CD4-positive, alpha-beta memory T cell (primary cell): Measurements from ENCODE around the gene KCNAB2. TPM values are rescaled to one million over a fixed set of nuclear protein-coding genes. Genes with fewer than 3 reads are reported as not detected.

Source experiments
- CTCF ChIA-PET: fragments of 350-600 bp; sonication (Branson Sonifier 250); formaldehyde crosslinking; loops from one replicate; lab custom pipeline; 2021; ENCODE audit warnings: inconsistent platforms; ENCODE audit not compliant: partially characterized antibody; lab: Charles Lee
- POLR2A ChIA-PET: fragments of 350-600 bp; sonication (Branson Sonifier 250); formaldehyde crosslinking; loops from one replicate; lab custom pipeline; 2021; ENCODE audit not compliant: partially characterized antibody; lab: Charles Lee
- DNase-seq, 5 donors: peaks; one replicate each; pipeline versions ENCODE4 v3.0.0 to v3.0.0-alpha.2; 2020 to 2022; ENCODE audit warnings: mixed read lengths in 1 of 5
- H3K27ac ChIP-seq: one replicate; pipeline ENCODE4 v1.7.0; 2013; ENCODE audit warnings: low read depth, low read length
- H3K27me3 ChIP-seq: 2 replicates; pipeline ENCODE4 v1.7.0; 2013; ENCODE audit warnings: mild to moderate bottlenecking, low read length, moderate library complexity; ENCODE audit not compliant: insufficient read depth
- H3K36me3 ChIP-seq: 2 replicates; pipeline ENCODE4 v1.7.0; 2013; ENCODE audit warnings: mild to moderate bottlenecking, low read length, moderate library complexity; ENCODE audit not compliant: insufficient read depth
- H3K4me1 ChIP-seq: 2 replicates; pipeline ENCODE4 v1.7.0; 2013; ENCODE audit warnings: mild to moderate bottlenecking, low read length, moderate library complexity; ENCODE audit not compliant: insufficient read depth
- H3K4me3 ChIP-seq, 2 donors: one replicate each; pipeline ENCODE4 v1.7.0; 2013; ENCODE audit warnings: low read length in 2 of 2, mild to moderate bottlenecking in 1 of 2
- H3K9me3 ChIP-seq, 2 donors: one replicate each; pipeline ENCODE4 v1.7.0; 2013; ENCODE audit warnings: low read length in 2 of 2, control low read depth in 1 of 2; ENCODE audit not compliant: control insufficient read depth in 1 of 2
- H3K27ac Mint-ChIP-seq, 7 donors: one replicate each; pipeline ENCODE4 v1.8.0; 2020 to 2021; ENCODE audit warnings: mixed read lengths in 7 of 7, mild to moderate bottlenecking in 6 of 7, inconsistent platforms in 3 of 7, moderate library complexity in 3 of 7
- H3K27me3 Mint-ChIP-seq, 2 donors: one replicate each; pipeline ENCODE4 v1.8.0; 2020 to 2021; ENCODE audit warnings: mixed read lengths in 2 of 2
- H3K36me3 Mint-ChIP-seq, 2 donors: one replicate each; pipeline ENCODE4 v1.8.0; 2020 to 2021; ENCODE audit warnings: mixed read lengths in 2 of 2, inconsistent platforms in 1 of 2, mild to moderate bottlenecking in 1 of 2
- H3K4me1 Mint-ChIP-seq, 4 donors: one replicate each; pipeline ENCODE4 v1.8.0; 2020 to 2021; ENCODE audit warnings: mixed read lengths in 4 of 4, mild to moderate bottlenecking in 1 of 4
- H3K4me3 Mint-ChIP-seq, 8 donors: one replicate each; pipeline ENCODE4 v1.8.0; 2020 to 2021; ENCODE audit warnings: mixed read lengths in 8 of 8, mild to moderate bottlenecking in 7 of 8, moderate library complexity in 6 of 8, inconsistent platforms in 3 of 8
- H3K9me3 Mint-ChIP-seq, 8 donors: one replicate each; pipeline ENCODE4 v1.8.0; 2020 to 2021; ENCODE audit warnings: mixed read lengths in 8 of 8, mild to moderate bottlenecking in 5 of 8, inconsistent platforms in 3 of 8, moderate library complexity in 1 of 8
- intact Hi-C: fragments of 100-400 bp; cut with micrococcal nuclease; formaldehyde crosslinking; loops from one replicate; pipeline ENCODE4 v1.15.1; 2023
- polyA plus RNA-seq, 2 donors: library from polyadenylated mRNA; unstranded; fragments of 300-500 nt; fragmentation: Illumina TruSeq; gene quantifications; one replicate each; pipeline ENCODE4 v1.2.3, GENCODE V29; 2021
- total RNA-seq, 2 experiments: library from RNA; stranded (reverse); gene quantifications; one replicate each; pipeline ENCODE4 v1.2.3, GENCODE V29; 2021

KCNAB2 gene
- total and polyA plus RNA-seq, 4 experiments from 2014 or later: 20.9 to 197 (median 121) TPM

- H3K27me3 Mint-ChIP-seq: peaks cover 0 to 7% of the 10 kb centered on the region in 2 donors
- H3K27ac Mint-ChIP-seq: no peak overlapping the region
- Histone ChIP-seq H3K27ac (no peak overlapping the region), H3K36me3 (no peaks in the 10 kb centered on the region), H3K4me3 (no peak overlapping the region), H3K4me1 (no peaks in the 10 kb centered on the region), H3K9me3 (no peaks in the 10 kb centered on the region), H3K27me3 (no peaks in the 10 kb centered on the region)
- ChIA-PET CTCF (no interaction called here), POLR2A (no interaction called here)
- intact Hi-C loops: no loop called here
- no peaks in the 10 kb centered on the region for H3K9me3 Mint-ChIP-seq
- no peak overlapping the region for H3K4me3 Mint-ChIP-seq
- H3K4me1 Mint-ChIP-seq: peaks cover 0 to 4% (median under 1%) of the 10 kb centered on the region in 4 donors
- H3K36me3 Mint-ChIP-seq: no peaks in the 10 kb centered on the region
- no peak for DNase-seq
Observed at GRCh38 chr1:6104631-6105030, 58.9 kb downstream of the KCNAB2 start.

GRCh38 chr1:6105218-6105679 is 59.6 kb downstream of the KCNAB2 start:
- peaks cover 0 to 7% of the 10 kb centered on the region in 2 donors for H3K27me3 Mint-ChIP-seq
- POLR2A ChIA-PET: interaction anchor here (0.7 kb wide), 1 partner anchor 10 kb away, joined by 3 read pairs; no protein-coding TSS in a partner anchor
- intact Hi-C loops: no loop called here

GRCh38 chr1:6105763-6106162 is 60.1 kb downstream of the KCNAB2 start:
- H3K4me1 Mint-ChIP-seq: peaks cover 0 to 4% (median under 1%) of the 10 kb centered on the region in 4 donors
- no peak overlapping the region for H3K4me3 Mint-ChIP-seq
- intact Hi-C loops: no loop called here
- H3K27ac Mint-ChIP-seq: peak overlapping the region in 1 of 7 donors; percentile 57
- no peak for DNase-seq
- POLR2A ChIA-PET: interaction anchor here (0.7 kb wide), 1 partner anchor 11 kb away, joined by 3 read pairs; no protein-coding TSS in a partner anchor
- Histone ChIP-seq H3K27ac (no peak overlapping the region), H3K4me3 (no peak overlapping the region), H3K9me3 (no peaks in the 10 kb centered on the region), H3K36me3 (no peaks in the 10 kb centered on the region), H3K27me3 (no peaks in the 10 kb centered on the region), H3K4me1 (no peaks in the 10 kb centered on the region)
- H3K27me3 Mint-ChIP-seq: peaks cover 0 to 7% of the 10 kb centered on the region in 2 donors
- H3K36me3 Mint-ChIP-seq: no peaks in the 10 kb centered on the region
- CTCF ChIA-PET: no interaction called here
- H3K9me3 Mint-ChIP-seq: no peaks in the 10 kb centered on the region

More at GRCh38 chr1:6105218-6105679, 59.6 kb downstream of the KCNAB2 start:
- H3K27ac ChIP-seq: no peak overlapping the region
- Mint-ChIP-seq H3K27ac (peak overlapping the region in 1 of 7 donors; percentile 78), H3K36me3 (no peaks in the 10 kb centered on the region), H3K9me3 (no peaks in the 10 kb centered on the region), H3K4me1 (peaks cover 0 to 4% (median under 1%) of the 10 kb centered on the region in 4 donors), H3K4me3 (no peak overlapping the region)
- DNase-seq: no peak
- no peaks in the 10 kb centered on the region for H3K27me3 ChIP-seq
- H3K9me3 ChIP-seq: no peaks in the 10 kb centered on the region
- no peaks in the 10 kb centered on the region for H3K36me3 ChIP-seq
- CTCF ChIA-PET: no interaction called here
- H3K4me1 ChIP-seq: no peaks in the 10 kb centered on the region
- H3K4me3 ChIP-seq: no peak overlapping the region

- peaks cover 0 to 7% of the 10 kb centered on the region in 2 donors for H3K27me3 Mint-ChIP-seq
- no peaks in the 10 kb centered on the region for H3K9me3 ChIP-seq
- H3K9me3 Mint-ChIP-seq: no peaks in the 10 kb centered on the region
- DNase-seq: no peak
- no peak overlapping the region for H3K27ac Mint-ChIP-seq
- intact Hi-C loops: no loop called here
- no peak overlapping the region for H3K4me3 Mint-ChIP-seq
- no peak overlapping the region for H3K4me3 ChIP-seq
- no peaks in the 10 kb centered on the region for H3K36me3 Mint-ChIP-seq
- no peaks in the 10 kb centered on the region for H3K27me3 ChIP-seq
- no peaks in the 10 kb centered on the region for H3K36me3 ChIP-seq
- ChIA-PET CTCF (no interaction called here), POLR2A (no interaction called here)
- H3K4me1 Mint-ChIP-seq: peaks cover 0 to under 1% (median 0%) of the 10 kb centered on the region in 4 donors
- no peaks in the 10 kb centered on the region for H3K4me1 ChIP-seq
- H3K27ac ChIP-seq: no peak overlapping the region
Observed at GRCh38 chr1:6106321-6106731, 60.6 kb downstream of the KCNAB2 start.

- no peak overlapping the region for H3K27ac ChIP-seq
- no peaks in the 10 kb centered on the region for H3K4me1 ChIP-seq
- intact Hi-C loops: no loop called here
- H3K36me3 ChIP-seq: no peaks in the 10 kb centered on the region
- H3K36me3 Mint-ChIP-seq: no peaks in the 10 kb centered on the region
- ChIA-PET POLR2A (no interaction called here), CTCF (no interaction called here)
- H3K27ac Mint-ChIP-seq: no peak overlapping the region
- H3K27me3 ChIP-seq: no peaks in the 10 kb centered on the region
- no peaks in the 10 kb centered on the region for H3K9me3 ChIP-seq
- no peaks in the 10 kb centered on the region for H3K4me1 Mint-ChIP-seq
- H3K27me3 Mint-ChIP-seq: peaks cover 1 to 7% of the 10 kb centered on the region in 2 donors
- no peak overlapping the region for H3K4me3 ChIP-seq
- H3K9me3 Mint-ChIP-seq: no peaks in the 10 kb centered on the region
- no peak for DNase-seq
- no peak overlapping the region for H3K4me3 Mint-ChIP-seq
Observed at GRCh38 chr1:6106977-6107376, 61.3 kb downstream of the KCNAB2 start.

GRCh38 chr1:6107409-6108356 is 62.0 kb downstream of the KCNAB2 start:
- POLR2A ChIA-PET: no interaction called here
- Histone ChIP-seq H3K4me3 (no peak overlapping the region), H3K9me3 (no peaks in the 10 kb centered on the region), H3K36me3 (no peaks in the 10 kb centered on the region), H3K27ac (no peak overlapping the region), H3K4me1 (no peaks in the 10 kb centered on the region), H3K27me3 (no peaks in the 10 kb centered on the region)
- intact Hi-C loops: loop anchor here (2.0 kb wide), 1 partner anchor 137 kb away; the partner anchor contains the start of gene HES3
- CTCF ChIA-PET: no interaction called here
- Mint-ChIP-seq H3K4me1 (peaks cover 0 to 1% (median 0%) of the 10 kb centered on the region in 4 donors), H3K27me3 (peaks cover 3 to 9% of the 10 kb centered on the region in 2 donors), H3K9me3 (no peaks in the 10 kb centered on the region), H3K36me3 (no peaks in the 10 kb centered on the region), H3K4me3 (no peak overlapping the region), H3K27ac (no peak overlapping the region)
- no peak for DNase-seq

GRCh38 chr1:6108476-6108875 is 62.8 kb downstream of the KCNAB2 start:
- Mint-ChIP-seq H3K4me1 (peaks cover 0 to 1% (median 0%) of the 10 kb centered on the region in 4 donors), H3K36me3 (no peaks in the 10 kb centered on the region), H3K4me3 (no peak overlapping the region), H3K27ac (no peak overlapping the region), H3K9me3 (no peaks in the 10 kb centered on the region), H3K27me3 (peaks cover 3 to 9% of the 10 kb centered on the region in 2 donors)
- Histone ChIP-seq H3K27me3 (no peaks in the 10 kb centered on the region), H3K27ac (no peak overlapping the region), H3K4me3 (no peak overlapping the region), H3K4me1 (no peaks in the 10 kb centered on the region), H3K36me3 (no peaks in the 10 kb centered on the region), H3K9me3 (no peaks in the 10 kb centered on the region)
- intact Hi-C loops: loop anchor here (2.0 kb wide), 1 partner anchor 136 kb away; the partner anchor contains the start of gene HES3
- POLR2A ChIA-PET: no interaction called here
- CTCF ChIA-PET: interaction anchor here (1.1 to 1.5 kb wide), 3 partner anchors 77 to 138 kb away, joined by 3 to 5 read pairs (median 3); no protein-coding TSS in a partner anchor
- no peak for DNase-seq
